K562 (cell line): ENCODE data around the gene UFC1. TPM values are rescaled to one million over a fixed set of nuclear protein-coding genes. Genes with fewer than 3 reads are reported as not detected.

Source experiments
- BRCA1 ChIP-seq, 2 experiments: fragments of 450-650 bp in 1 of 2; sonication (generic) in 1 of 2; formaldehyde crosslinking in 1 of 2; IDR thresholded peaks; 2 replicates each; pipeline versions ENCODE4 v1.5.0 to v1.6.1; 2017 to 2020; ENCODE audit warnings: mild to moderate bottlenecking in 1 of 2, missing genetic modification reagents in 1 of 2
- CBX3 ChIP-seq, 2 experiments: IDR thresholded peaks; 1 replicate in 1 of 2; 2 replicates in 1 of 2; pipeline ENCODE4 v1.6.1; 2012; ENCODE audit warnings: inconsistent platforms in 2 of 2, low read length in 2 of 2, borderline replicate concordance in 1 of 2, control low read depth in 1 of 2
- CBX5 ChIP-seq: IDR thresholded peaks from 2 replicates; pipeline ENCODE4 v1.6.1; 2014; ENCODE audit warnings: low read depth, borderline replicate concordance
- CC2D1A ChIP-seq: fragments of 450-650 bp; IDR thresholded peaks from 2 replicates; pipeline ENCODE4 v1.6.1; 2017; ENCODE audit warnings: mild to moderate bottlenecking
- DDX20 ChIP-seq: fragments of 450-650 bp; IDR thresholded peaks from 2 replicates; pipeline ENCODE4 v1.6.1; 2016; ENCODE audit warnings: missing genetic modification characterization, low read depth, mild to moderate bottlenecking, missing compliant biosample characterization, moderate library complexity
- EGR1 ChIP-seq: fragments of 450-650 bp; conservative IDR thresholded peaks from 2 replicates; pipeline ENCODE4 v1.6.1; 2017; ENCODE audit warnings: mild to moderate bottlenecking
- ELK1 ChIP-seq: sonication (generic); formaldehyde crosslinking; IDR thresholded peaks from 2 replicates; pipeline ENCODE4 v1.8.1; 2022; ENCODE audit warnings: missing genetic modification reagents
- MGA ChIP-seq: fragments of 450-650 bp; IDR thresholded peaks from 2 replicates; pipeline ENCODE4 v1.6.1; 2016; ENCODE audit warnings: mild to moderate bottlenecking, moderate library complexity
- RCOR1 ChIP-seq, 2 experiments: IDR thresholded peaks; 2 replicates each; pipeline ENCODE4 v1.6.1; 2012; ENCODE audit warnings: low read depth in 2 of 2, low read length in 2 of 2, borderline replicate concordance in 1 of 2, improper control_type of control experiment in 1 of 2
- ZNF76 ChIP-seq: fragments of 250-450 bp; sonication (Bioruptor Pico); IDR thresholded peaks from 2 replicates; pipeline ENCODE4 v1.4.0; 2020; ENCODE audit warnings: mild to moderate bottlenecking, moderate library complexity, borderline replicate concordance
- polyA plus RNA-seq, 8 experiments: library from polyadenylated mRNA; depleted of rRNA in 4 of 8; stranded (reverse) in 5 of 8; unstranded in 3 of 8; fragments of >200 nt; fragmentation: Nextera tagmentation in 2 of 8; fragmentation: Illumina TruSeq in 1 of 8; extraction: Ambion mirVana in 2 of 8; extraction: Trizol in 1 of 8; gene quantifications; 2 replicates each; pipeline versions ENCODE4 v1.2.1 to v1.2.3, GENCODE V29; 2011 to 2014; ENCODE audit warnings: inconsistent platforms in 1 of 8, missing spikeins in 1 of 8
- total RNA-seq, 7 experiments: library from RNA; depleted of rRNA in 6 of 7; stranded (reverse); fragments of >200 nt in 6 of 7; fragmentation: Illumina TruSeq in 2 of 7; extraction: Trizol in 2 of 7; gene quantifications; 2 replicates each; pipeline versions ENCODE4 v1.2.1 to v1.2.3, GENCODE V29; 2011 to 2021; ENCODE audit warnings: low replicate concordance in 1 of 7
- TF ChIP-seq, protein P1 (sequence below): IDR thresholded peaks from 2 replicates; pipeline ENCODE4 v1.6.1; 2011; ENCODE audit not compliant: insufficient read length; ENCODE audit errors: extremely low read depth

The UFC1 gene
- total and polyA plus RNA-seq, 9 of the 15 experiments (the other 6 are each of a cell fraction or from before 2014, with no cell fraction given): 92.8 to 220 (median 161) TPM

DNA sequence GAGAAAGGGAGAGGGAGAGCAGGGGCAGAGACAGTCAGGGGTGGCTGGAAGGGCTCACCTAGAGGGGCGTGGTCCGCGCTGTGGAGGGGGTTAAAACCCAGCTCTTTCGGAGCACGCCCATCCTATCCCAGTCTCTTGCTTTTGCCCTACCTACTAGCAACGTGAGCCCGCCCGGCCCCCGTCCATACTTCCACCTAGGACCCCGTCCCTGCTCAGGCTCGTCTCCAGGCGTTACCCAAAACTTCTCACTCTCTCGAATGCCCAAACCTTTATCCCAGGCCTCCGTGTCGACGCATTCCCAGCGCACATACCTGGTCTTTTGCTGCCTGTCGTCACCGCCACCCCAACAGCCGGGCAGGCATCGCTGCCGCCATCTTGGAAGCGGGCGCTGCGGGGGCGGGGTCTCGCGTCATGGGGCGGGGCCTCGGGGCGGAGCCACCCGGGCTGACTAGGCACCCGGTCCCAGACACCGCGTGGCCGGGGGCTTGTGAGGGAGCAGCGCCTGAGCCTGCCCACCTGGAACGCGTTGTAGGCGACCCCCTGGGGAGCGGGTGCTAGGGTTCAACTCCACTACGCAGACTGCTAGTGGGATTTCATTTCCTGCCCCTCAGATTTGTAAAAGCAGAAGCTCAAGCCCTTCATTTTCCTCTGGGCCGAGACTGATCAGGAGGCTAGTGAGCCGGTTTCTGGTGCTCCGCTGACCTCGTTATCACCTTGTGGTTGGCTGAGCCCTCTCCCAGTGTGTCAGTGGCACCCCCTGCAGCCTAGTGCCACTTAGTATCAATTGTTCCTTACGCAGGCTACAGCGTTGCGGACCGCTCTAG, 23.5 kb downstream of the UFC1 start, which contains the start of gene B4GALT3 (continued):
- TF ChIP-seq MGA (peak; percentile 96), CBX5 (no peak), CC2D1A (peak; percentile 75), RCOR1 (IDR thresholded peaks at IDR 0.05; ENCODE audit: borderline replicate concordance in 1 of 2, low read depth in 2 of 2, low read length in 2 of 2) (peak in 1 of 2 experiments; percentile 77; a peak in 2 of 4 replicates), ZNF76 (CRISPR knock-in tag) (0 out of 2 replicates have a peak, but pooled peaks have one; percentile 52), BRCA1 (IDR thresholded peaks at IDR 0.05) (no peak), BRCA1 (CRISPR knock-in tag; IDR thresholded peaks at IDR 0.05) (no peak), CBX3 (IDR thresholded peaks at IDR 0.05; ENCODE audit: borderline replicate concordance in 1 of 2, low read length in 2 of 2) (peak in 1 of 2 experiments; percentile 76; a peak in 1 of 3 replicates), DDX20 (tag) (no peak), ELK1 (no peak), EGR1 (peak; percentile 92)
- TF ChIP-seq, protein P1, sequence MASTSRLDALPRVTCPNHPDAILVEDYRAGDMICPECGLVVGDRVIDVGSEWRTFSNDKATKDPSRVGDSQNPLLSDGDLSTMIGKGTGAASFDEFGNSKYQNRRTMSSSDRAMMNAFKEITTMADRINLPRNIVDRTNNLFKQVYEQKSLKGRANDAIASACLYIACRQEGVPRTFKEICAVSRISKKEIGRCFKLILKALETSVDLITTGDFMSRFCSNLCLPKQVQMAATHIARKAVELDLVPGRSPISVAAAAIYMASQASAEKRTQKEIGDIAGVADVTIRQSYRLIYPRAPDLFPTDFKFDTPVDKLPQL: no peak
